MM.1S (cell line): Measurements from ENCODE around the gene ANKRD65.
"Not testable (repeated sequence)": the region's sequence is repeated elsewhere in the genome, so short reads cannot be mapped to it uniquely, and the experiment has no call there.

Experiments
- CTCF ChIP-seq: fragments of 300-600 bp; sonication (generic); IDR thresholded peaks from 2 replicates; pipeline ENCODE4 v1.5.1; 2016; ENCODE audit warnings: antibody characterized with exemption, low read length, mixed read lengths
- EZH2 ChIP-seq: fragments of 300-600 bp; sonication (generic); optimal IDR thresholded peaks from 2 replicates; pipeline ENCODE3; 2017; ENCODE audit warnings: low read depth, mild to moderate bottlenecking, antibody characterized with exemption, low read length, mixed read lengths
- EZH2phosphoT487 ChIP-seq: fragments of 300-600 bp; sonication (generic); IDR thresholded peaks from 2 replicates; pipeline ENCODE4 v1.6.1; 2018; ENCODE audit warnings: antibody characterized with exemption, low read length

- not testable (repeated sequence) for TF ChIP-seq CTCF, EZH2phosphoT487, EZH2
These were observed 7.9 kb upstream of the ANKRD65 start for GRCh38 chr1:1428967-1429366.
